Spinal cord (tissue), 10 donors: ENCODE data around the gene SLC39A13. TPM values are rescaled to one million over a fixed set of nuclear protein-coding genes. Genes with fewer than 3 reads are reported as not detected.
"Not testable (repeated sequence)": the region's sequence is repeated elsewhere in the genome, so short reads cannot be mapped to it uniquely, and the experiment has no call there.

Source experiments
- DNase-seq, 6 donors: peaks; one replicate each; pipeline versions ENCODE4 v3.0.0 to v3.0.0-alpha.2; 2013 to 2015; ENCODE audit warnings: low spot score in 6 of 6, low read depth in 4 of 6
- H3K27ac ChIP-seq: one replicate; pipeline ENCODE4 v1.5.1; 2013; ENCODE audit warnings: low read depth, low read length, control low read depth
- H3K27me3 ChIP-seq: one replicate; pipeline ENCODE4 v1.6.1; 2013; ENCODE audit warnings: low read length; ENCODE audit not compliant: control insufficient read depth, insufficient read depth
- H3K36me3 ChIP-seq: one replicate; pipeline ENCODE4 v1.6.1; 2013; ENCODE audit warnings: low read length; ENCODE audit not compliant: control insufficient read depth, insufficient read depth
- H3K4me1 ChIP-seq: one replicate; pipeline ENCODE4 v1.6.1; 2013; ENCODE audit warnings: low read length; ENCODE audit not compliant: control insufficient read depth, insufficient read depth
- H3K4me3 ChIP-seq: one replicate; pipeline ENCODE4 v1.5.1; 2013; ENCODE audit warnings: low read depth, low read length, control low read depth
- H3K9me3 ChIP-seq: one replicate; pipeline ENCODE4 v1.6.1; 2013; ENCODE audit warnings: low read length; ENCODE audit not compliant: control insufficient read depth, insufficient read depth
- WGBS: methylation state at CpG from one replicate; pipeline ENCODE4 v1.1.5; 2013; ENCODE audit warnings: missing lambda C conversion rate; ENCODE audit not compliant: insufficient coverage; 5-methylcytosine and 5-hydroxymethylcytosine counted together
- polyA plus RNA-seq, 2 donors: library from polyadenylated mRNA; unstranded; fragments of 120-200 nt; gene quantifications; one replicate each; pipeline ENCODE4 v1.2.1, GENCODE V29; 2013; ENCODE audit not compliant: insufficient read length in 2 of 2
- total RNA-seq, 2 donors: library from RNA; depleted of rRNA in 1 of 2; stranded (reverse); fragments of 120-200 nt in 1 of 2; fragments of >200 nt in 1 of 2; gene quantifications; one replicate each; pipeline versions ENCODE4 v1.2.3 to v1.2.4, GENCODE V29; 2013 to 2014
- donor health status: healthy.

Gene SLC39A13
- total and polyA plus RNA-seq, 4 donors: 18.7 to 51.4 (median 42.0) TPM

DNA sequence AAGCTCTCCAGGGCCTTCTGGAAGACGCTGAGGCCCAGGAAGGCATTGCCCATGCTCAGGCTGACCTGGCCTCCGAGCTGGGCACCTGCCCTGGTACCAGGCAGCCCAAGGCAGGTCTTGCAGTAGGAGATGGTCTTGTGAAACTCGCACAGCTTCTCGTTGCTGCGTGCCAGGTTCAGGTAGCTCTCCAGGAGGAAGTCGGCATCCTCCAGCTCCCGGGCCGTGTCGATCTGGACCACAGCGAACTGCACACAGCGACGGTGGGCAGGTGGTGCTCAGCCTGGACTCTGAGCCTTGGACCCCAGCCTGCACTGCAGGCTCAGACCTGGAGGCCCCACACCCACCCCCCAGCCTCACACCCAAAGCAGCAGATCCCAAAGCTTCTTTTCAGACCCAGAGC lies 39.5 kb downstream of the SLC39A13 start:
- peaks cover 4% of the 10 kb centered on the region for H3K36me3 ChIP-seq
- H3K9me3 ChIP-seq: no peaks in the 10 kb centered on the region
- no peaks in the 10 kb centered on the region for H3K4me1 ChIP-seq
- no peak for DNase-seq
- no peaks in the 10 kb centered on the region for H3K27me3 ChIP-seq
- 89% methylated on average over 12 of the region's 12 CpGs for WGBS
- no peak overlapping the region for H3K4me3 ChIP-seq
- H3K27ac ChIP-seq: no peak overlapping the region

DNA sequence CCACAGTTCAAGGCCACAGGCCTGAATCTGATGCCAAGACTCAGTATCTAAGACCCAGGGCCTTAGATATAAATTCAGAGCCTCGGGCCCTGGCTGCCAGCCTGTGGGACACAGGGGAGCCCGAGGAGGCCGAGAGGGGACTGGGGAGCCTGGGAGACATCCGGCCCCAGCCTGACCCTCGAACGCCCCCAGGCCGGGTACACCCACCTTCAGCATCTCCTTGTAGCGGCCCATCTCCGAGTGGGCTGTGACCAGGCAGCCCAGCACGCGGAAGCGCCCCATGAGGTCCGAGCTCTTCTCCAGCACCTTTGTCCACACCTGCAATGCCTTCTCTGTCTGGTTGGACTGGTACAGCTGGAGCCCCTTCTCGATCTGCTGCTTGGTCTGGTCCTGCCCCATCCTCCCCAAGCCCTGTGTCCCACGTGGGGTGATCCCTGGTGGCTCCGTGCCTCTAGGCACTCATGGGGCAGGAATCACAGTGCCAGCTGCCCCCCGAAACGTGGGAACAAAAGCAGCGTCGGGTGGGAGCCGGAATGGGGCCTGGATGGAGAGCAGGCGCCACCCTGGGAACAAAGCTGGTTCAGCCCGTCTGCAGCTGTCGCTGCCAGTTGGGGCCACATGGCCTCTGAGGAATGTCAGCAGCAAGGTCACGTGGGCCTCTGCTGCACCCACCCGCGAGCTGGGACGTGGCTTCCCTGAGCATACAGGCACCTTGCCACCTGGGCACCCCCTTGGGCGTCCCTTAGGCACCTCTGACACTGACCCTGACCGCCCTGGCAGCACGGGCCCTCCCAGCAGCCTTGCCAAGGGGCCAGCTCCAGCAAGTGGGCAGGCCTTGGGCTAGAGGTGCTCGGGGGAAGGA lies 40.4 kb downstream of the SLC39A13 start, which contains the start of gene RAPSN:
Gene RAPSN (minus strand): TSS at position 571 of the 862 bp plus-strand sequence. CDS start 172 bp downstream, at position 399.
- Histone ChIP-seq H3K36me3 (peaks cover 4% of the 10 kb centered on the region), H3K9me3 (no peaks in the 10 kb centered on the region), H3K27me3 (no peaks in the 10 kb centered on the region), H3K4me3 (no peak within 1 kb of the TSS), H3K27ac (no peak within 1 kb of the TSS), H3K4me1 (peaks cover 2% of the 10 kb centered on the region)
- no peak for DNase-seq
- 82% methylated on average over 32 of the region's 32 CpGs for WGBS

DNA sequence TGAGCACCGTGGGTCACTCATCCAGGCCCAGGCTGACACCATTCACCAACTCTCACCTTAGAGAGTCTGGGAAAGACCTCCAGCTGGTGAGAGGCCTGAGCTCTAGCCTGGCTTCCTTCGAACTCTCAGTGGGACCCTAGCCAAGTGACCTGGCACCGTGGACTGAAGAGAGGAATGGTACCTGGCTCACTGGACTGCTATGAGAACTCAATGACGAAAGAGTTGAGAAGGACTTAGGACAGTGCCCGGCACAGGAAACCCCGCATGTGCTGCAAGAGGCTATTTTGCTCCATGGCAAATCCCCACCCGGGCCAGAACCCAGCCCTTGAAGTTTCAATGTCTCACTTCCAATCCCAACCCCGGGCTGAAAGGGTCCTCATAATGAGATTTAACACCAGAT lies 41.2 kb downstream of the SLC39A13 start:
- Histone ChIP-seq H3K27ac (no peak overlapping the region), H3K4me1 (peaks cover 7% of the 10 kb centered on the region), H3K36me3 (peaks cover 4% of the 10 kb centered on the region), H3K9me3 (no peaks in the 10 kb centered on the region), H3K27me3 (no peaks in the 10 kb centered on the region), H3K4me3 (no peak overlapping the region)
- DNase-seq: no peak
- 88% methylated on average over 6 of the region's 8 CpGs for WGBS

DNA sequence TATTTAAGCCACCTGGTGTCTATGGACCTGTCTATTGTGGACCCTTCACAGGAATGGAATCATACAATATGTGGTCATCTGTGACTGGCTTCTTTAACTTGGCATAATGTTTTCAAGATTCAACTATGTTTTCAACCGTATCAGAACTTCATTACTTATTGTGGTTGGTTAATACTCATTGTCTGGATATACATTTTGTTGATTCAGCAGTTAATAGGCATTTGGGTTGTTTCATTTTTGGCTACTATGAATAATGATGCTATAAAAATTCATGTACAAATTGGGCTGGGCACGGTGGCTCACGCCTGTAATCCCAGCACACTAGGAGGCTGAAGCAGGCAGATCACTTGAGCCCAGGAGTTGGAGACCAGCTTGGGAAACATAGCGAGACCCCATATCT lies 43.0 kb downstream of the SLC39A13 start:
- Histone ChIP-seq H3K4me1 (peaks cover 8% of the 10 kb centered on the region), H3K27me3 (no peaks in the 10 kb centered on the region), H3K27ac (no peak overlapping the region), H3K36me3 (peaks cover 4% of the 10 kb centered on the region), H3K4me3 (no peak overlapping the region), H3K9me3 (no peaks in the 10 kb centered on the region)
- WGBS: no CpG with 5 or more reads among the region's 4 CpGs
- DNase-seq: no peak

DNA sequence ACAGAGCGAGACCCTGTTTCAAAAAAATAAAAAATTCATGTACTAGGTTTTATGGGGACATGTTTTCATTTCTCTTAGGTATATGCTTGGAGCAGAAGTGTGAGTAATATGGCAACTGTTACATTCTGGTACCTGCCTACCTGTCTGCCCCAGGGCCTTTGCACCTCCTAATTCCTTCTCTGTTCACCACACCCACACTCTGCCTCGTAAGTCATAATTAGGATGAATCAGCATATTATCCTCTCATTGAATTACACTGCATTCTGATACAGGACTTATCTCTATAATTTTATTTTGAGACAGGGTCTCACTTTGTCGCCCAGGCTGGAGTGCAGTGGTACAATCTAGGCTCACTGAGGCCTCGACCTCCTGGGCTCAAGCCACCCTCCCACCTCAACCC lies 43.6 kb downstream of the SLC39A13 start:
- no peak overlapping the region for H3K4me3 ChIP-seq
- no peak overlapping the region for H3K27ac ChIP-seq
- peaks cover 8% of the 10 kb centered on the region for H3K4me1 ChIP-seq
- 89% methylated on average over 1 of the region's 4 CpGs for WGBS
- no peaks in the 10 kb centered on the region for H3K27me3 ChIP-seq
- no peaks in the 10 kb centered on the region for H3K9me3 ChIP-seq
- no peak for DNase-seq
- H3K36me3 ChIP-seq: peaks cover 4% of the 10 kb centered on the region

DNA sequence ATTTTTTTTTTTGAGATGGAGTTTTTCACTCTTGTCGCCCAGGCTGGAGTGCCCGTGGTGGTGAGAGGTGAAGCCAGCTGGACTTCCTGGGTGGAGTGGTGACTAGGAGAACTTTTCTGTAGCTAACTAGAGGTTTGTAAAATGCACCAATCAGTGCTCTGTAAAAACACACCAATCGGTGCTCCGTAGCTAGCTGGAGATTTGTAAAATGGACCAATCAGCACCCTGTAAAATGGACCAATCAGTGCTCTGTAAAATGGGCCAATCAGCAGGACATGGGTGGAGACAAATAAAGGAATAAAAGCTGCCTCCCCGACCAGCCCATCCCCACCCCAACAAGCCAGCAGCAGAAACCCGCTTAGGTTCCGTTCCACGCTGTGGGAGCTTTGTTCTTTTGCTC lies 45.0 kb downstream of the SLC39A13 start:
- 87% methylated on average over 8 of the region's 8 CpGs for WGBS
- no peaks in the 10 kb centered on the region for H3K9me3 ChIP-seq
- no peak for DNase-seq
- H3K36me3 ChIP-seq: peaks cover 4% of the 10 kb centered on the region
- H3K27me3 ChIP-seq: no peaks in the 10 kb centered on the region
- H3K4me1 ChIP-seq: peaks cover 8% of the 10 kb centered on the region
- H3K27ac ChIP-seq: no peak overlapping the region
- no peak overlapping the region for H3K4me3 ChIP-seq

DNA sequence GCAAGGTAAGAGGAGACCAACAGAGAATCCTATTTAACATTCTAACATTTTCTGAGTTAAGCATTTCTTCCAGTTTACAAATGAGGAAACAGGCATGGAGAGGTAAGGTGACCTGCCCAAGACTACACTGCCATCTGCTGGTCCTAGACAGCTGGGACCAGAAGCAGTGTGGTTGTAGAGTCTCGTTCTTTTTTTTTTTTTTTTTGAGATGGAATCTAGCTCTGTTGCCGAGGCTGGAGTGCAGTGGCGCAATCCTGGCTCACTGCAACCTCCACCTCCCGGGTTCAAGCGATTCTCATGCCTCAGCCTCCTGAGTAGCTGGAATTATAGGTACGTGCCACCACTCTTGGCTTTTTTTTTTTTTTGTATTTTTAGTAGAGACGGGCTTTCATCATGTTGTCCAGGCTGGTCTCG lies 45.9 kb downstream of the SLC39A13 start:
- peak in 5 of 6 donors; percentile 58 to 93 (median 74) for DNase-seq
- not testable (repeated sequence) for H3K4me1 ChIP-seq, H3K36me3 ChIP-seq, H3K27me3 ChIP-seq, H3K9me3 ChIP-seq, H3K27ac ChIP-seq, H3K4me3 ChIP-seq
- no CpG with 5 or more reads among the region's 8 CpGs for WGBS

DNA sequence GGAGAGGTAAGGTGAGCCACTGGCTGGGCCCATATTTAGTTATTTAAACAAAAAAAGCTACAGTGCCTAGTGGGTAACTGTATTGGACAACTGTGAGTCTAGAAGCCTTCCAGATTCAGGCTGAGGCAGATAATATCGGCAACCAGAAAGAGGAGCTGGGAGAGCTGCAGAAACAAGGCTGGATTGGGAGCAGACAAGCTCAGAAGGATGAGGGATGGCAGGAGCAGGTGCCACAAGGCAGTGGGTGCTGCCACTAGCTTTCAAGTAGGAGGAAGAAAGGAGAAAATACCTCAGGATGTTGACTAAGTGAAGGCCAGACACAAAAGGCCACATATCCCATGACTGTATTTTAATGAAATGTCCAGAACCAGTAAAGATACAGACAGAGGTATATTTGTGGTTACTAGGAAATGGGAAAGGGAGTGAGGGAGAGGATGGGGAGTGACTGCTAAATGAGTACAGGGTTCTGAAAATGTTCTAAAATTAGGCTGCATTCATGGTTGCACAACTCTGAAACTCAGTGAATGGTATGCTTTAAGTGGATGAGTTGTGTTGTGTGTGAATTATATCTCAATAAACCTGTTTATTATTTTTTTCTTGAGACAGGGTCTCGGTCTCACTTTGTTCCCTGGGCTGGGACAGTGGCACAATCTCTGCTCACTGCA lies 52.3 kb downstream of the SLC39A13 start:
- DNase-seq: no peak
- WGBS: 73% methylated on average over 1 of the region's 2 CpGs
- H3K4me3 ChIP-seq: no peak overlapping the region
- H3K36me3 ChIP-seq: peaks cover 5% of the 10 kb centered on the region
- H3K27ac ChIP-seq: no peak overlapping the region
- no peaks in the 10 kb centered on the region for H3K27me3 ChIP-seq
- H3K4me1 ChIP-seq: peaks cover 10% of the 10 kb centered on the region
- H3K9me3 ChIP-seq: no peaks in the 10 kb centered on the region

DNA sequence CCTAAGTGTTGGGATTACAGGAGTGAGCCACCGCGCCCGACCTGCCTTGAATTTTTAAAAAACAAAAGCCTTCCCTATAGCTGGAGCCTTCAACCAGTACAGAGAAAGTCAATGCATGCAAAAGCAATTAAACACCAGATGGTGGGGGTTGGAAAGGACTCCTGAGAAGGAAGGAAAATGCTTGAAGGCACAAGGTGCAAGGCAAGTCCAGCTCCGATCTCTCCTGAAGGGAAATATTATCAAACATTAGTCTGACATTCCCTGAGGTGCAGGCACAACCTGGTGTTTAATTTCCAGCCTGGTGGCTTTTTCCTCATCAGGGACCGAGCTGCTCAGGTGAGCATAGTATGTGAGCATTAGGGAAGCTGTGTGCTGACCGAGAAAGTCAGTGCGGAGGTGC lies 53.5 kb downstream of the SLC39A13 start:
- Histone ChIP-seq H3K27ac (no peak overlapping the region), H3K36me3 (peaks cover 5% of the 10 kb centered on the region), H3K9me3 (no peaks in the 10 kb centered on the region), H3K4me1 (peaks cover 14% of the 10 kb centered on the region), H3K27me3 (no peaks in the 10 kb centered on the region), H3K4me3 (no peak overlapping the region)
- WGBS: 80% methylated on average over 3 of the region's 7 CpGs
- peak in 1 of 6 donors; percentile 45 for DNase-seq
